DOHH2 (cell line): ENCODE data around the gene NBAS.

ENCODE experiments used
- CTCF ChIP-seq: fragments of 200-600 bp; sonication (generic); IDR thresholded peaks from one replicate; pipeline ENCODE4 v1.5.1; 2014; ENCODE audit warnings: antibody characterized with exemption, mild to moderate bottlenecking, low read depth, low read length; ENCODE audit not compliant: poor library complexity, severe bottlenecking
- EZH2phosphoT487 ChIP-seq: fragments of 200-600 bp; sonication (generic); IDR thresholded peaks from 2 replicates; pipeline ENCODE4 v1.6.1; 2017; ENCODE audit warnings: borderline replicate concordance, mild to moderate bottlenecking, antibody characterized with exemption, low read length, moderate library complexity, mixed read lengths

GRCh38 chr2:15425712-15426111 lies 135.4 kb downstream of the NBAS start:
- TF ChIP-seq CTCF = no peak
- no peak for TF ChIP-seq EZH2phosphoT487
